Hematopoietic multipotent progenitor cell treated with erythropoietin and hydrocortisone succinate and interleukin-3 and kit ligand, for 15 days (in vitro differentiated cells): ENCODE measurements around the gene FAM118B.
"Not testable (repeated sequence)": the region's sequence is repeated elsewhere in the genome, so short reads cannot be mapped to it uniquely, and the experiment has no call there.

Experiments
- DNase-seq: peaks from one replicate; pipeline ENCODE4 v3.0.0-alpha.2; 2015; ENCODE audit warnings: low spot score

Gene FAM118B

GRCh38 chr11:126268708-126269579 is 57.4 kb downstream of the FAM118B start, which contains the start of the genes FOXRED1 and SRPRA:
Gene FOXRED1 (plus strand): TSS chr11:126269154. CDS start chr11:126269207, 53 bp downstream.
Gene SRPRA (minus strand): TSS chr11:126268895. CDS start chr11:126268804, 91 bp downstream.
- DNase-seq: peak; percentile 99

- DNase-seq: no peak
Measured at GRCh38 chr11:126277322-126277721, 65.7 kb downstream of the FAM118B start.

- no peak for DNase-seq
Measured at GRCh38 chr11:126277780-126278179, 66.2 kb downstream of the FAM118B start.

- DNase-seq: no peak
Measured at GRCh38 chr11:126279191-126279590, 67.6 kb downstream of the FAM118B start.

GRCh38 chr11:126280595-126280994 is 69.0 kb downstream of the FAM118B start:
- DNase-seq: no peak

GRCh38 chr11:126281245-126281644 is 69.7 kb downstream of the FAM118B start:
- DNase-seq: no peak

GRCh38 chr11:126281666-126282175 is 70.1 kb downstream of the FAM118B start:
- no peak for DNase-seq

- no peak for DNase-seq
Measured at GRCh38 chr11:126282361-126282735, 70.8 kb downstream of the FAM118B start.

GRCh38 chr11:126282736-126283591 is 71.4 kb downstream of the FAM118B start, which contains the start of gene TIRAP:
Gene TIRAP (plus strand): TSS chr11:126283093. CDS start chr11:126290895, 7,802 bp downstream.
- no peak for DNase-seq

- peak; percentile 52 for DNase-seq
Measured at GRCh38 chr11:126284829-126285228, 73.2 kb downstream of the FAM118B start.

- no peak for DNase-seq
Measured at GRCh38 chr11:126288237-126288636, 76.7 kb downstream of the FAM118B start.

- no peak for DNase-seq
Measured at GRCh38 chr11:126290887-126291286, 79.3 kb downstream of the FAM118B start.

- DNase-seq: no peak
Measured at GRCh38 chr11:126293726-126294125, 82.1 kb downstream of the FAM118B start.

GRCh38 chr11:126297004-126297403 is 85.4 kb downstream of the FAM118B start:
- no peak for DNase-seq

- peak; percentile 82 for DNase-seq
Measured at GRCh38 chr11:126303623-126304456, 92.3 kb downstream of the FAM118B start, which contains the start of gene DCPS. Gene DCPS (plus strand): TSS chr11:126304060. CDS start chr11:126304081, 21 bp downstream.

- peak; percentile 16 for DNase-seq
Measured at GRCh38 chr11:126304457-126305075, 93.0 kb downstream of the FAM118B start.

GRCh38 chr11:126305699-126306098 is 94.1 kb downstream of the FAM118B start:
- no peak for DNase-seq

GRCh38 chr11:126307706-126308105 is 96.1 kb downstream of the FAM118B start:
- peak; percentile 21 for DNase-seq

- DNase-seq: no peak
Measured at GRCh38 chr11:126308271-126308671, 96.7 kb downstream of the FAM118B start.

GRCh38 chr11:126308771-126309170 is 97.2 kb downstream of the FAM118B start:
- not testable (repeated sequence) for DNase-seq
